Kidney tubule cell (primary cell): ENCODE data around the gene TFAP2D.

Experiments used
- DNase-seq: peaks from one replicate; pipeline ENCODE4 v3.0.0-alpha.2; 2018; ENCODE audit warnings: low spot score

Gene TFAP2D

DNA sequence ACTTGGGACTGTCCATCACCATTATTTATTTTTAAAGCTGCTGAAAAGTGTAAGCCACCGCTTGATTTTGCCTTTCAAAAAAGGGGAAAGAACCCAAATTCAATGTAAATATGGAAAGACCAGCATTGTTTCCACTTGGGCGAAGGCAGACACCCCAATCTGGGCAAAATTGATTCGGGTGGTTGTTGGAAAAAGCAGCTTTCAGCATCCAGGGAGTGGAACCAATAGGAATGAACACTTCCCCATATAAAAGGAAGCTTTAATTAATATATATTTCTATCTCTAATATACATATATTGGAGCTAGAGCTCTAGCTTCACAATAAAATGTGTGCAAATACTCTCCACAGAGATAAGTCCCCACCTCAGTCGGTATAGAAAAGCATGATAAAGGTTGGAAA is at the start of gene TFAP2D:
Gene TFAP2D, plus strand, starts transcription at position 301 of the 400 bp plus-strand sequence. CDS start 530 bp downstream, outside the sequence.
- DNase-seq = no peak

DNA sequence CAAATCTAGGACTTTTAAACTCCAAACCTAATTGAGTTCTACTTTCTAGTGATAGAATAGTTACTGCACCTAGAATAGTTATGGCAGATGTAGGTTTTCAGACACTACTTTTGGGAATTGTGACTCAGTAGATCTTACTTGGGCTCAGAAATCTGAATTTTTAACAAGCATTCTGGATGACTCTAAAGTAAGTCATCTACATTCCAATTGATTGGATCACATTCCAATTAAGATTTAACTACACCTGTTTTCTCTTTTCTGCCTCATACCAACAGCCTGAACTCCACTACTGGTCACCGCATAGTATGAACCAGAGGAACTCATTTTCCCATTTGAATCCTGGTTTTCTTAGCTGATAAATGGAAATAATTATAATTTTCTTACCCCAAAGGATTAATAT is 49.5 kb upstream of the TFAP2D start:
- DNase-seq = peak; percentile 24

- DNase-seq = no peak
Measured at GRCh38 chr6:50666089-50666488, 47.2 kb upstream of the TFAP2D start.

DNA sequence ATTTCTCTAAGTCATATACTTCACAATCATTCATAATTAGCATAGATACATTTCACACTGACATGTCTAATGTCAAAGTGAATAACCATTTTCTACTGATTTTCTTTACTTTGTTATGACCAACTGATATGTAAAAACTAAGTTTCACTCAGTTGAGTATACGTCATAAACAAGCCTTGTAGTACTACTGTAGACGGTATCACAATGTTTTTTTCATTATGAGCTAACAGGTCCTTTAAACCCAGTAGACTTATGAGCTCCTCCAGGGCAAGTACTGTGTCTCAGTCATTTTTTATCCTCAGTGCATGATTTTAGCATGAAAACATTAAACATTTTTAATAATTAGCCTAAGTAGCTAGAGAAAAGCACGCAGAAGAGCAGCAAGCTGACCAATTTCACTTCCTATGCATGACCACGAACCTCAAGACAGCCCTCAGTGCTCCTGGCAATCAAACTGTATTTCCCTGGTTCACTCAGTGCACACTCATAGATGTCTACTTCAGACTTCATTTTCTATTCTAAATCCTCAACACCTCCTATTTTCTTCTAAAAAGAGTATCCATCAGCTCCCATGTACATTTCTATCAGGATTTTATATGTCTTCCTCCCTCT is 32.0 kb upstream of the TFAP2D start:
- no peak for DNase-seq

- DNase-seq = no peak
Measured at GRCh38 chr6:50689210-50689609, 24.1 kb upstream of the TFAP2D start.

DNA sequence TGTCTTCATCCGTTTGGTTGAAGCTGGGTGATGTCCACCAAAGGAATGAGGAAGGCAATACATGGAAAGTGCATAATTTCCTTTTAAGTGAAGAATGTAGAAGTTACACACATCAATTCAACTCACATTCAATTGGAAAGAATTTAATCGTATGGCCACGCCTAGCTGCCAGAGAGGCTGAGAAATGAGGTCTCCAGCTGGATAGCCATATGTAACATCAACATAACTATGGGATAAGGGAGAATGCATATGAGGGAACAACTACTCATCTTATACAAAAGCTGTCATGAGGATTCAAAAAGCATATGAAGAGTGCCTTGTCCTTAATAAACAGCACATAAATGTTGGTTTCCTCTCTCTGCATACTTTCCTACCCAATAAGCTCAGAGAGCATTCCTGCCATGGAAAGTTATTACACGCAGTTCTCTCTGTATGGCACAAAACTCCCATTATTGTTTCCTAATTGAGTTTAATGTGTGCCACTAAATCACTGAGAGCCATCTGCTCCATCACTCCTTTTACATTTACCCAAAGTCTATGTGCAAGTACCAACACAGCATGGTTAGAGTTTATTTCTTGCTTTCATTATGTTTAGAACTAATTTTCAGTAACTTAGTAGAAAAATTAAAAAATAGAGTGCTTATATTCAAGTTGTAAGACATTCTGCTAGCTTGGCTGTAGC is 21.4 kb upstream of the TFAP2D start:
- DNase-seq = no peak

- DNase-seq = no peak
Measured at GRCh38 chr6:50698546-50698945, 14.8 kb upstream of the TFAP2D start.

DNA sequence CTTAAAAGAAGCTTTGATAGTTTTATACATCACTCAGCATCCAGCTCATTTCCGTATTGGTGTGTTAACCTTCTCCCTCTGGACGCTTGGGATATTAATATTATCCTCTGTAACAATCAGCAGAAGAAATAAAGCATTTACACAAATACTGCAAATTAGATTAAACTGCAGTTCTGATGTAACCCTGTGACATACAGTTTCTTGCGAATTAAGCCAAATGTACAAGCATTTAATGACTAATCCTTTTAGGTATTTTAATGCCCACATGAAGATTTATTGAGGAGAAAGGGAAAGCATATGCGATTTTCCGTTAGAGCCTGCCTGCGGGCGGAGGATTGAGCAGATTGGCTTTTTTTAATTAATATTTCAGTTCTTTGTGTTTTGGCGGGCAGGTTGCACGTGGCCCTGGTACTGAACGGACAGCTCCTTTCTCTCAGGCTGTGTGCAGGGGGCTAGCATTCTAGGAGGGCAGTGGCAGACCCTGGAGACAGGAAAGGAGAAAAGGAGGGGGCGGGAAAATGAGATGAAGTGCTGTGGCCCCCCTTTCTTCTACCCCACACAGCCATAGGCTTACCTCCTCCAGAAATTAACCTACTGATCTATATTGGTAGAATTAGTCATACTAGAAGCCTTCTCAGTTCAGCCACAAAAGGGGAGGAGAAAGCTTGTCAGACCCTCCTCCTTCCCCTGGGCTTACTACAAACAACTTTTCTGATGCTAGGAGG is 14.1 kb upstream of the TFAP2D start:
- DNase-seq = no peak

DNA sequence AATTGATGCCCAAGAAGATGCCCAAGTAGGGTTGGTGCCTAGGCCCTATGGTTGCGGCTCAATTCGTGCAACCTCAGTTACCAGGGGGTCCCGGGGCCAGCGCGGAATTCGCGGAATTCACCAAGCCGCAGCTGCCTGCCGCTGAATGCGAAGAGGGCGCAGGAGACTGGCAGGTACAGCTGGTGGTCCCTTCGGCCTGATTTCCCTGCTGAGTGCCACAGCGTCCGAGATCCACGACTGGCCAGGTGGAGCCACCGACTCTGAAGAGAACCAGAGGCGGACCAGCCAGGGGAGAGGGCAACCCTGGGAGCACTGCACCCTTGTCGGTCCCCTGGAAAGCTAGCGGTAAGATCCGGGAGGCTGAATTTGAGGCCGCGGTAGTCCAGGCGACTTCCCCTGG is 6.8 kb upstream of the TFAP2D start:
- no peak for DNase-seq

DNA sequence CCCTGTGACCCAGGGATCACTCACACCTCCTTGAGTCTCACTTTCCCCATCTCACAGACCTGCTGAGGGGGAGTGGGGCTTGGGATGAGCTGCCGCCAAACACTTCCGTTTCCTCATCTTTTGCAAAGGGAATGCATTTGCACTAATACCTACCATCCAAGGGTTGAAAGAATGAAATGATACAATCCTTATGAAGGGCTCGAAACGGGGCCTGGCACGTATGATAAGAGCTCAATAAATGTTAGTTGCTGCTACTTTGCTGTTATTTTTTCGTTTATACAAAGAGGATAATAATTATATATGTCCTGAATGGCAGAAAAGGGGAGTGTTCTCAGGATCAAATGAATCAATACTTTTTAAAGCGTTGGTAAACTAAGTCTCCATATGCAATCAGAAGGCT is 6.1 kb upstream of the TFAP2D start:
- DNase-seq = no peak

DNA sequence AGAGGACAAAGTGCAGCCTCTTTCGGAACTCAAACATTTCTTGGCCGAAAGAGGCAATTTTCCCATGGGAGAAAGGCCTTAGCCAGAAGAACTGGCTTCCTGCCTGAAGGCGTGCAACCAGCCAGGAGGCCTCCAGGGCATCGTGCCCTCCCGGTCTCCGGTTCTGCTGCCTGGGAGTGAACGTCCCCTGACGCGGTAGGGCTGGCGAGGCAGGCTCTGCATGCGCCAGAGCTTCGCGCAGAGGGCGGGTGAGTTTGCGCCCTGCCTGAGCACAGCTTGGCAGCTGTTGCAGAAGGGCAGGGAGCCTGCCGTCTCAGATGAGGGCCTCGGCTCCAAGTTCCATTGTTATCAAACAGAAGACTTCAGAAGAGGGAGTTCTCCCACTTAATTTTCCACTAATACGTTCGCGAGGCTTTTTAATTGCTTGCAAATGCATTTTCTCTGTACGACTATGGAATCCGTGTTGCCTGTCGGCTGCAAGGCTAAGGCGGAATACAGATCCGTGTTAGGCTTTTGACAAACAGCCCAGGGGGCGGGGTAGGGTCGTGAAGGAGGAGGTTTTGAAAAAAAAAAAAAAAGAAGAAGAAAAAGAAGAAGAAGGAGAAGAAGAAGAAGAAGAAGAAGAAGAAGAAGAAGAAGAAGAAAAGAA is 5.5 kb upstream of the TFAP2D start:
- no peak for DNase-seq

DNA sequence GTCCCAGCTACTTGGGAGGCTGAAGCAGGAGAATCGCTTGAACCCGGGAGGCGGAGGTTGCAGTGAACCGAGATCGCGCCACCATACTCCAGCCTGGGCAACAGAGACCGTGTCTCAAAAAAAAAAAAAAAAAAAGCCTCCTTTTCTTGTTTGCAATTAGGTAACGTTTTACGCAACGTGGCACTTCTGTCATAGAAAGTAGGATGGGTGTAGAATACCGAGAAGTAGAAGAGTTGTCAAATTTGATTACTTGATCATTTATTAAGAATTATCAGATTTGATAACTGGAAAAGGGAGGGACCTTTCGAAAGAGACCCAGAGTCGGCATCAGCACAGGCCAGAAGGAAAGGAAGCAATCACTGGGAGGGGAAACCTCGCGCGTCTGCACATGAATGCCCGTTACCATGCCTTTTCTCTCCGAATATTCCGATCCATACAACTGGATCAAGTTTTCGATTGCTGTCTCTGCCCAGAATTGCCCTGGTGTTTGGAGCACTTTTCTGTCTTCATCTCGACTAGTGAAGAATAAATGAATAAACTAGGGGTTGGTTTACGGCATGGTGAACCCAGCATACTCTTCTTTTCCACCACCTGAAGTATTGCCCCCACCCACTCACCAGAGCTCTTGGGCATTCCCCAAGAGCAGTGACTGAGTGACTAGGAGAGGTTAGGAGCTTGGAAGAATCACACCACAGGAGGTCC is 4.5 kb upstream of the TFAP2D start:
- no peak for DNase-seq

- no peak for DNase-seq
Measured at GRCh38 chr6:50709366-50709734, 4.0 kb upstream of the TFAP2D start.

GRCh38 chr6:50711686-50712085 is 1.6 kb upstream of the TFAP2D start:
- no peak for DNase-seq

DNA sequence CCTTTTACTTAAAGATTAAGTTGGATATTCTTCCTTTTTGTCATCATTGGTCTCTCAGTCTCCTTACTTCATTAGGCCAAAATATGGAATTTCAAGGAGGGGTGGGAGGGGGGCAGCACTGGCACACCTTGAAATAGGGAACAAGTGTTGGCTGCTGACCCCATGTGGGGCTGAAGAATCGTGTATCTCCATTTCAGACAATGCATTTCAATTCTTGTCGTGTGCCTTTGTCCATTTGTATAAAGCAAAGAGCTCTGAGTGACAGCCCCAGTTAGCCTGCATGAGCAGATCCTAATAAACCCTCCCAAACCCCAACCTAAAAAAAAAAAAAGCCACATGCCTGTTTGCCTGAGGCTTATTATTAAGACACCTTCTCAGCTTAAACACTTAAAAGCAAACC is 1.0 kb upstream of the TFAP2D start:
- DNase-seq = no peak

DNA sequence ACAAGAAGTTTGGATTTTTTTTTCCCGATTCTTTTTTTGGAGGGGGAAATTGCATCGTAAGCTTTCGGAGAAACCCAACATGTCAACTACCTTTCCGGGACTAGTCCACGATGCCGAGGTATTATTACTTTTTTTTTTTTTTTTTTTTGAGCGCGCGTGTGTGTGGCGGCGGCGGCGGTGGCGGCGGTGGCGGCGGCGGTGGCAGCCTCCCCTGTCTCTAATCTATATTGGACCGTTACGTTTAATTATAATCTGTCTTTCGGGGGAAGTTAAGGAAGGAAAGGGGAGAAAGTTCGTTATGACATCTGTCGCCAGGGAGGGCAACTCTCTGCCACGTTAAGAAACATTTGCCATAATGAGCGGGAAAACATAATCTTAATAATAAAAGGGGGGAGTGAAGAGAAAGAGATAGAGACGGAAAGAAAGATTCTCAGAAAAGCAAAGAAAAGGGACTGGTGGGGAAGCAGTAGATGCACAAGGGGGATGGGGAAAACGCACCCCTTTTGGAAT is 706 bp downstream of the TFAP2D start:
- DNase-seq = no peak

DNA sequence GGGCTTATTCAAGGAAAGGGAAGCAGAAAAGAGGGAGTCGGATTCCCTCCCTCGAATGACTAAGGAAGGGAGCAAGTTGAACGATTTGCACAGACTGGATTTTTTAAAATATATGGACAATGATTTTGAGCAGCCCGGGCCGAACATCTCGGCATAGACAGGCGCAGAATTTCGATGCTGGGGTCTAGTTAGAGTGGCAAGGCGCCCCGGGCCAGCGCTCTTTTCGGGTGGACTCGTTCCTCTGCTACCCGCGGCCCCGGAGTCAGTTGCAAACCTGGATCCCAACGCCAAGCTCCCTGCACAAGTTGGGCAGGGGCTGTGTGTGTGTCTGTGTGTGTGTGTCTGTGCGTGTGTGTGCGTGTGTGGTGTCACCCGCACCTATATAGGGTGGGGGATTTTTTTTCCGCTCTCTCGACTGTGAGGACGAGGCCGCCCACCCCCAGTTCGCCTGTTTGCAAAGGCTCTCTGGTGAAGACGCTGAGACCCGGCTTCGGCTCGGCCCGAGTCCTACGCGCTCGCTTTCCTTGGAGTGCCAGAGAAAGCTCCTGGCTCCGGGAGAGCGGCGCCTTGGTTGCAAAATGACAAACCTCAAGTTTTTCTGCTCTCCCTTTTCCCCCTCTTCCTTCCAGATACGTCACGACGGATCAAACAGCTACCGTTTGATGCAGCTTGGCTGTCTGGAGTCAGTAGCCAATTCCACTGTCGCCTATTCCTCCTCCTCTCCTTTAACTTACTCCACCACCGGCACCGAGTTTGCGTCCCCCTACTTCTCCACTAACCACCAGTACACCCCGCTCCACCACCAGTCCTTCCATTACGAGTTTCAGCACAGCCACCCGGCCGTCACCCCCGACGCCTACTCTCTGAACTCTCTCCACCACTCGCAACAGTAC is 1.4 kb downstream of the TFAP2D start:
- no peak for DNase-seq

DNA sequence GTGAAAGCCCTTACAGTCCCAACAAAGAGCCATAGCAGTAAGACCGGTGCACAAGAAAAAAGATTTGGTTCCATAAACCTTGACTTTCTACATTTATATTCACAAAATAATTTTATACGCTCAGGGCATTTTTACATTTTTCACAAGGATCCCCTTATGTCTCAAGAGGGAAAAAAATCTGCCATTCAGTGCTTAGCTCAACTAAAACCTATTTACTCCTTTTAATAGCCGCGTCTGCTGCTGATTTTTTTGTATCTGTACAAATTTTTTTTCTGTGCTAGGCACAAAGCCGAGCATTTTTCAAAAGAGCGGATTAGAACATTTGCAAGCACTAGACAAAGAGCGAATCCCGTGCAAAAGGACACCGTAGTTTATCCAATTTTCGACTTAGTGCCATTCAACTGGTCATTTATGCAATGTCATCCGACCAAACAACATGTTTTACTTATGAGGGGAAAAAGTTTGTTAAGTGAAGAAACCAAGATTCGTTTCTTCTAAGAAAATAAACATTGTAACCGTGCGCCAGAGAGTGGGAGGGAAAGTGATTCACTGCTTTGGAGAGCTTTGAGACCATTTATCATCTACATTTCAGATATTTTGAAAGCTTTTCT is 3.7 kb downstream of the TFAP2D start:
- no peak for DNase-seq

DNA sequence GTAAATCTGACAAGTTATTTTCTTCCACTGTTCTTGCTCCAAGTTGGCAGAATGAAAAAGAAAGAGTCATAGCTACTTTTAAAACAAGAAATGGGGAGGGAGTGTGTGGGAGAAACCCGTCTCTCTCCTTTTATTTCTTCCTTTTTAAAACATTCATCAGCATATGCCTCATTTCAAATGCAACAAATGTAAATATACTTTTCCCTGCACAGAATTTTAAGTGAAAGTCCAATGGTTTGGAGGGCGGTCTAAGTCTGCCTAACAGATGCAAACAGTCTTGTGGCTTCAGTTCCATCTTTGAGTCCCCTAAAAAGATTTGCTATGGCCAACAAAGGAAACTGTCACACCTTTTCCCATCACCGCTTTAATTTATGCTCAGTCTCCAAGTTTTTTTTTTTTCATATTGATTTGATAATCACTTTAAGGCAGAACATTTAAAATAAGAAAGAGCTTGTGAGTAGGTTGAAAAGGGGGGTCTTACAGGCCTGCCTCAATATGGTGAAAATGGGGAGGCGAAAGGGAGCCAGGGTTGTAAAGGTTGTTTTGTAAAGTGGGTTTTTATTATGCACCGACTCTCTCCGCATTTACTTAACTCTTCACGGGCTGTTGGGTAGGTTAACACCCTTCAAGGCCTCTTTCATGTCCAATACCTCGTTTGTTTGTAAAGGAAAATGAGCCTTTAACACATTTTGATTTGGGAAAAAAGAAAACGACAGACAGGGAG is 4.6 kb downstream of the TFAP2D start:
- DNase-seq = no peak

DNA sequence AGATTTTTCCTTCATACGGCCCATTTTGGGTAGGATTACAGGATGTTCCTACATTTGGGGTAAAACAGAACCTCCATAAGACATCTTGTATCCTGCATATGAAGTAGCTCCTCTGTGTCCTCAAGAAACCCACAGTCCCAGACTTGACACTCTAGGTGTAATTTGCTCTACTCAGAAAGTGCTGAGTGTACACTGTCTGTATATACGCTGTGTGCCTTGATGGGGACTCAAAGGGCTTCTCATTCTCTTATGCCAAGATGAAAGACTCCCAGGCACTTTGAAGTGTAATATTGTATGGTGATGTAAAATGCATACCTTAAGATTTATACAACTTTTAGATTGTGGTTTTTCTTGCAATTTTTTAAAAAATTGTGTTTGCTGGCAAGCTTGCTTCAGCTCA is 5.2 kb downstream of the TFAP2D start:
- DNase-seq = no peak
